Activated naive CD4-positive, alpha-beta T cell treated with Interleukin-2 at 50 U/mL for 16 hours (primary cell): ENCODE results near the gene ATRX.
A peak's percentile ranks its signal among the peaks of the same experiment; 100 is the strongest.
"Not testable (repeated sequence)": the region's sequence is repeated elsewhere in the genome, so short reads cannot be mapped to it uniquely, and the experiment has no call there.

Experiments
- DNase-seq: peaks from one replicate; pipeline ENCODE4 v3.0.0-alpha.2; 2020

ATRX gene, protein sequence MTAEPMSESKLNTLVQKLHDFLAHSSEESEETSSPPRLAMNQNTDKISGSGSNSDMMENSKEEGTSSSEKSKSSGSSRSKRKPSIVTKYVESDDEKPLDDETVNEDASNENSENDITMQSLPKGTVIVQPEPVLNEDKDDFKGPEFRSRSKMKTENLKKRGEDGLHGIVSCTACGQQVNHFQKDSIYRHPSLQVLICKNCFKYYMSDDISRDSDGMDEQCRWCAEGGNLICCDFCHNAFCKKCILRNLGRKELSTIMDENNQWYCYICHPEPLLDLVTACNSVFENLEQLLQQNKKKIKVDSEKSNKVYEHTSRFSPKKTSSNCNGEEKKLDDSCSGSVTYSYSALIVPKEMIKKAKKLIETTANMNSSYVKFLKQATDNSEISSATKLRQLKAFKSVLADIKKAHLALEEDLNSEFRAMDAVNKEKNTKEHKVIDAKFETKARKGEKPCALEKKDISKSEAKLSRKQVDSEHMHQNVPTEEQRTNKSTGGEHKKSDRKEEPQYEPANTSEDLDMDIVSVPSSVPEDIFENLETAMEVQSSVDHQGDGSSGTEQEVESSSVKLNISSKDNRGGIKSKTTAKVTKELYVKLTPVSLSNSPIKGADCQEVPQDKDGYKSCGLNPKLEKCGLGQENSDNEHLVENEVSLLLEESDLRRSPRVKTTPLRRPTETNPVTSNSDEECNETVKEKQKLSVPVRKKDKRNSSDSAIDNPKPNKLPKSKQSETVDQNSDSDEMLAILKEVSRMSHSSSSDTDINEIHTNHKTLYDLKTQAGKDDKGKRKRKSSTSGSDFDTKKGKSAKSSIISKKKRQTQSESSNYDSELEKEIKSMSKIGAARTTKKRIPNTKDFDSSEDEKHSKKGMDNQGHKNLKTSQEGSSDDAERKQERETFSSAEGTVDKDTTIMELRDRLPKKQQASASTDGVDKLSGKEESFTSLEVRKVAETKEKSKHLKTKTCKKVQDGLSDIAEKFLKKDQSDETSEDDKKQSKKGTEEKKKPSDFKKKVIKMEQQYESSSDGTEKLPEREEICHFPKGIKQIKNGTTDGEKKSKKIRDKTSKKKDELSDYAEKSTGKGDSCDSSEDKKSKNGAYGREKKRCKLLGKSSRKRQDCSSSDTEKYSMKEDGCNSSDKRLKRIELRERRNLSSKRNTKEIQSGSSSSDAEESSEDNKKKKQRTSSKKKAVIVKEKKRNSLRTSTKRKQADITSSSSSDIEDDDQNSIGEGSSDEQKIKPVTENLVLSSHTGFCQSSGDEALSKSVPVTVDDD (N-terminal part only)

DNA sequence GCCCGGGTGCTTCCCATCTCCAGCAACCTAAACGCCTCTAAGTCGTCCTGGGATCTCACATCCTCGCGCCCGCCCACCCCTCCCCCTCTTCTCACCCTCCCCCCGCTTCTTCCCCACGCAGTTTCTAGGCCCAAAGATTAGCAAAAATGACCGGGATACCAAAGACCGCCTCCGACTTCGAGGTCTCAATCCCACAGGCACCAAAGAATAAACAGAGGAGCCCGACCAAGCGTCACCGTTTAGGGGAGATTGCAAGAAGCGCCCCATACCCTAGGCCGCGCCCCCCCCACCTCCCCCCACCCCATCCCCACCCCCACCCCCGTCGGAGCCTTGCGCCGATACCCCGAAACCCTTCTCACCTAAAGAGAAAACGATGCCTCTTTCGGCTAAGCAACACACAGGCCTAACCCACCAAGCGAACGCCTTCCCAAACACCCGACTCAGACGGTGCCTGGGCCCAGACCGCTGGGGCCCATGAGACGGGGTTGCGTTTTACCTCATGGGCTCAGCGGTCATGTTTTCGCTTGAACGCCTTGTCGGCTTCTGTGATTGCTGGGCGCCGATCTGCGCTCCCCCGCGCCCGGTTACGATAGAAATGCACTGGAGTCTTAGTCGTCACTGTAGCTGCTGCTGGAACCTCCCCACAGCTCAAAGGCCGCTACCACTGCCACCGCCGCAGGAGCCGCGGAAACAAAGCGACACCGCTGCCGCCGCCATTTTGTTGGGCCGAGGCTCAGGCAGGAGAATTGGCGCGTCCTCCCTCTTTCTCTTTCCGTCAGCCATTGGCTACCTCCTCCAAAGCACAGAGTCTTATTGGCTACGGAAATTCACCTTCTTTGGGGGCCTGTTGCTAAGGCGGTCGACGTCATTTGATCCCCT, at the start of gene ATRX:
Gene ATRX (minus strand): TSS at position 731 of the 879 bp plus-strand sequence. CDS start 215 bp downstream, at position 516.
- peak; percentile 77 for DNase-seq

DNA sequence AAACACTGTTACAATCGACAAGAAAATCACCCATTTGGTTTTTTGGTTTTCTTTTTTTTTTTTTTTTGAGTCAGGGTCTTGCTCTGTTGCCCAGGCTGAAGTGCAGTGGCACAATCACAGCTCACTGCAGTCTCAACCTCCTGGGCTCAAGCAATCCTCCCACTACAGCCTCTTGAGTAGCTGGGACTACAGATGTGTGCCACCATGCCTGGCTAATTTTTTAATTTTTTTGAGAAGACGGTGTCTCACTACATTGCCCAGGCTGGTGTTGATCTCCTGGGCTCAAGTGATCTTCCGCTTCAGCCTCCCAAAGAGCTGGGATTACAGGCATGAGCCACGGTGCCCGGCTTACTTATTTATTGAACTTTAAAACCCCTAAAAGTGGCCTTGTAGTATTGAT, 45.5 kb upstream of the ATRX start:
- DNase-seq: not testable (repeated sequence)

DNA sequence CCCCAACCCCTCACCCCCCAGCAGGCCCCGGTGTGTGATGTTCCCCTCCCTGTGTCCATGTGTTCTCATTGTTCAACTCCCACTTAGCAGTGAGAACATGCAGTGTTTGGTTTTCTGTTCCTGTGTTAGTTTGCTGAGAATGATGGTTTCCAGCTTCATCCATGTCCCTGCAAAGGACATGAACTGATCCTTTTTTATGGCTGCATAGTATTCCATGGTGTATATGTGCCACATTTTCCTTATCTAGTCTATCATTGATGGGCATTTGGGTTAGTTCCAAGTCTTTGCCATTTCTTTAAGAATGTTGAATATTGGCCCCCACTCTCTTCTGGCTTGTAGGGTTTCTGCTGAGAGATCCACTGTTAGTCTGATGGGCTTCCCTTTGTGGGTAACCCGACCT, 36.0 kb upstream of the ATRX start:
- not testable (repeated sequence) for DNase-seq

DNA sequence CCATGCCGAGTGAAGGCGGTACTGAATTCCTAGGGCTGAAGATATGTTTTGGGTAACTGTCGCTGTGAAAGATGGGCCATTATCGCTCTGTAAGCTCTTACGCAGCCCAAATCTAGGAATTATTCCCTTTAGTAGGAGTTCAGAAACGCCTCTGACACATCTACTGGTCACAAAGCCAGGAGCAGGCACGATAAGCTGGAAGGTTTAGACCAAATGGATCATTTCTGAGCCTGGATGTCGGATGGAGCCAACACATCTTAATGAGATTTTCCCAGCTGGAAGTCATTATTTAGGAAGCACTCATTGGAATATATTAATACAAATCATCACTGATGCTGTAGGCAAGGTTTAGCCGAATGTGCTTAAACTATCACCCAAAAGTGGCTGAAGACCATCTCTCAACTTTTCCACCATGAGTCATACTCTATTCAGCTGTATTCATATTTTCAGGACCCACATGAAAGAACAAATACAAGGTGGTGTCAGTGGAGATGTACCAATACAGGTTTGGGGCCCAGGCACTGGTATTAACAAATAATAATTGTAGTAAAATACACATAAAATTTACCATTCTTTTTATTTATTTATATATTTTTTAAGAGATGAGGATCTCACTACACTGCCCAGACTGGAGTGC, 34.2 kb upstream of the ATRX start:
- DNase-seq: no peak

DNA sequence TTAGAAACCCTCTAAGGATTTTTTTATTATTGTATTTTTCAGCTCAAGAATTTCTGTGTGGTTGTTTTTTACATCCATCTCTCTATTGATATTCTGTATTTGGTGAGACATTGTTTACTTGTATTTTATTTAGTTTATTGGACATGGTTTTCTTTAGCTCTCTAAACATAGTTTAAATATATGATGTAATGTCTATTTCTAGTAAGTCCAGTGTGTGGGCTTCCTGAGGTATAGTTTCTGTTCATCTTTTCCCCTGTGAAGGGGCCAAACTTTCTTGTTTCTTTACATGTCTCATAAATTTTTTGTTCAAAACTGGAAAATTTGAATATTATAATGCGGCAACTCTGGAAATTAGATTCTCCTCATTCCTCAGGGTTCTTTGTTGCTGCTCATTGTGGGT, 28.2 kb upstream of the ATRX start:
- no peak for DNase-seq

DNA sequence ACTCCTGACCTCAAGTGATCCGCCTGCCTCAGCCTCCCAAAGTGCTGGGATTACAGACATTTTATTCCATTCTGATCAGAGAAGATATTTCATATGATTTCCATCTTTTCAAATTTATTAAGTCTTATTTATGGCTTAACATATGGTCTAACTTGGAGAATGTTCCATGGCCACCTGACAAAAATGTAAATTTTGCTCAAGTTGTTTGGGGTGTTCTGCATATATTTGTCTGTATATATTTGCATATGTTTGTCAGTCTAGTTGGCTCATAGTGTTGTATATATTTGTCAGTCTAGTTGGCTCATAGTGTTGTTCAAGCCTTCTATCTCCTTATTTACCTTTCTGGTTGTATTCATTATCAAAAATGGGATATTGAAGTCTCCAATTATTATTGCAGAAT, 16.2 kb upstream of the ATRX start:
- DNase-seq: no peak

DNA sequence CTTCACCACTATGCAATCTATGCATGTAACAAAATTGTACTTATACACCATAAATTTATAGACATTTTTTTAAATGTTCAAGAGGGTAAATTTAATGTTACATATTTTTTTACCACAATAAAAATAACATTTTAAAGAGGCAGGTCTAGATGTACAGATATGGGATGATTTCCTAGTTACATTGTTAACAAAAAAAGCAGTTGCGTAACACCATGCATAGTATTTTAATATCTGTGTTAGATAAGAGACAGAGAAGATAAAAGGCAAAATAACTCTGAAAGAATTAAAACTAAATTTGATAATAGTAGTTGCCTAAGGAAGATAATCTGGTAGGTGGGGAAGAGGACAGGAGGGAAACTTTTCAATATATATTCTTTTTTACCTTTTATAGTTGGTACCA, 9.1 kb upstream of the ATRX start:
- no peak for DNase-seq

DNA sequence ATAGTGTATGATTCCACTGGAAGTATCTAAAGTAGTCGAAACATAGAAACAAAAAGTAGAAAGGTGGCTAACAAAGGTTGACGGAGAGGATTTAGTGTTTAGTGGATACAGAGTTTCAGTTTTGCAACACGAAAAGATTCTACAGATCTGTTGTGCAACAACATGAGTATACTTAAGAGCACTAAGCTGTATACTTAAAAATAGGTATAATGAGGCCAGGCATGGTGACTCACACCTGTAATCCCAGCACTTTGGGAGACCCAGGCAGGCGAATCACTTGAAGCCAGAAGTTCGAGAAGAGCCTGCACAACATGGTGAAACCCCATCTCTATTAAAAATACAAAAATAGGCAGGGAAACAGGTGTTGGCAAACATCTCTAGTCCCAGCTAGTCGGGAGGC, 7.9 kb upstream of the ATRX start:
- DNase-seq: no peak

DNA sequence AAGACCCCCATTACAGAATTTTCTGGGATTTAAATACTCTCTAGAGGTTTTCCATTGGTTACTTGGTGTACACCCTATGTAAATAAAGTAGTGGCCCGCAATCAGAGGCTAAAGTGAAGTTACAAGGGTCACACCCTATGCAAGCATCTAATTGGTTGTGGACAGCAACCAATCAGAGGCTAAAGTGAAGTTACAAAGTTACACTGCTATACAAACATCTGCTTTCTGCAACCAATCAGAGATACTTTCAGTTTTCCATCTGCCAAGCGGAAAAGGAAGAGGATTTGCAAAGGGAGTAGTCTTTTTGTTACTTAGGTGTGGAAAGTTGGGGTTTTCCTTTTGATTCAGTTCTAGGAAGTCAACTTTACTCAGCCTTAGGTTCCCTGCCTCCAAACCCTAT, 2.0 kb upstream of the ATRX start:
- DNase-seq: no peak

DNA sequence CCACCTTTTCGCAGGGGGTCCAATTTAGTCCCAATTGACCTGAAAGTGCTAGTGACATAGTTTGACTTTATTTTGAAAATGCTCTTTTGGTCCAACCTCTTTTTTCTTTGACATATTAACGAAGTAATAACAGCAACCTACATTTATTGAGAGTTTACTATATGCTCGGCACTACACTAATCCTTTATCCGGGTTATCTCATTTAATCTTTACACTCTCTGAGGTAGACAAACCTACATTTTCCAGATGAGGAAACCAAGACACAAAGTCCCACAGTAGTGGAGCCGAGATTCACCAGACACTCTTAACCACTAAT, 307 bp upstream of the ATRX start:
- no peak for DNase-seq

DNA sequence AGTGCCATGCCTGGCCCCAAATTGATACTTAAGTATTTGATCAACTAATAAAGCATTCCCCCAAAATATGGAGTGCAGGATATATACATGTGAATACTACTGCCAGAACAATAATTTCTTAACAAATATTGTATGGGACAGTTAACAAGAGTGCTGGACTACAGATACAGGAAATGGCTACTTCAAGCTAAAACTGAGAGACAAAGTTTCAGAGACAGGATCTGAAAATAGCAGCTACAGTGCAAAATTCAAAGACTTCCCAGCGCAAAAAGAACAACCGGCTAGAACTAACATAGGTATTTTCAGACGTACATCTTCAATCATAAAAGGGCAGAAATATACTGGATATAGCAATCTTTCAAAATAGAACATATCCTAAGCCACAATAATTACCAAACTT, 6.3 kb downstream of the ATRX start:
- DNase-seq: no peak

DNA sequence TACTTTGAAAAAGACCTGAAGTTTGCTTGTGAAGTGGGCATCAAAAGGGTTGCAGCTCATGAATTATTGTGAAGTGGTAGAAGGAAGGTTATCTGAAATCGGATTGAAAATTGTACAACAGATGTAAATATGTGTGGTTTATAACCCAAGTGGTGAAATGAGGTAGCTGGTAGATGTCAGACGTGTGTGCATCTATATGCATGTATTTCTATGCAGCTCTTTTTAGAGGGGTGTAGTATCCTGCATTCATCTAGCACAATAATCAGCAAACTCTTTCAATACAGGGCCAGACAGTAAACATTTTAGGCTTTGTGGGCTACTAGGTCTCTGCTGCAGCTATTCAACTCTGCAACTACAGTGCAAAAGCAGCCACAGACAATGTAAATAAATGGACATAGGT, 9.4 kb downstream of the ATRX start:
- DNase-seq: no peak

DNA sequence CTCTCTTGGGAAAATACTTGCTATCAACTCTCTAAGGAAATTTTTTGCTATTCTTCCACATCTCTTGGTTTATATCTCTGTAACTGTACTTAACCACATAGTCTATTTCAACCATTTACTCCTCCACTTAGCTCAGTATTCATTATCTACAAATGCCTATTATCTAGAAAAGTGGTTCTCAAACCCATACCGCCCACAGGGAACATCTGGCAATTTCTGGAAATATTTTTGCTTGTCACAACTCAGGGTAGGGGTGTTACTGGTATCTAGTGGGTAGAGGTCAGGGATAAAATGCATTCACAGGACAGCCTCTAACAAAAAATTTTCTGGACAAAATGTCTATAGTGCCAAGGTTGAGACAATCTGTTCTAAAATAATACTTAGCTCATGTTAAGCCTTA, 14.4 kb downstream of the ATRX start:
- no peak for DNase-seq

DNA sequence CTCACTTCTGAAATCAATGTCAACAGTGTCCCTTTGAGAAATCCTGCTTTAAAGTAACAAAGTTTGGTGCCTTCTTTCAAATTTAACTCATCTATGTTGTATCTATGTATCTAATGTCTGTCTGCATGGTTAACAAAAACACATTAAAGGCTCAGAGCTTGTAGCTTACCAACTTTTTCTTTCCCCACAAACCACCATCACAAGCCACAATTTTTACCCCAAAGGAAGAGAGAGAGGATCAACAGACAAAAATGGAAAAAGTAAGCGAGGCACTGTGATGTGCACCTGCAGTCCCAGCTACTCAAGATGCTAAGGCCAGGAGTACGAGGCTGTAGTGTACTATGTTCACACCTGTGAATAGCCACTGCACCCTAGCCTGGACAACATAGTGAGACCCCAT, 17.2 kb downstream of the ATRX start:
- no peak for DNase-seq

DNA sequence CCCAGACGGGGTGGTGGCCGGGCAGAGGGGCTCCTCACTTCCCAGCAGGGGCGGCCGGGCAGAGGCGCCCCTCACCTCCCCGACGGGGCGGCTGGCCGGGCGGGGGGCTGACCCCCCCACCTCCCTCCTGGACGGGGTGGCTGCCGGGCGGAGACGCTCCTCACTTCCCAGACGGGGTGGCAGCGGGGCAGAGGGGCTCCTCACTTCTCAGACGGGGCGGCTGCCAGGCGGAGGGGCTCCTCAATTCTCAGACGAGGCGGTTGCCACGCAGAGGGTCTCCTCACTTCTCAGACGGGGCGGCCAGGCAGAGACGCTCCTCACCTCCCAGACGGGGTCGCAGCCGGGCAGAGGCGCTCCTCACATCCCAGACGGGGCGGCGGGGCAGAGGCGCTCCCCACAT, 19.8 kb downstream of the ATRX start:
- DNase-seq: not testable (repeated sequence)

DNA sequence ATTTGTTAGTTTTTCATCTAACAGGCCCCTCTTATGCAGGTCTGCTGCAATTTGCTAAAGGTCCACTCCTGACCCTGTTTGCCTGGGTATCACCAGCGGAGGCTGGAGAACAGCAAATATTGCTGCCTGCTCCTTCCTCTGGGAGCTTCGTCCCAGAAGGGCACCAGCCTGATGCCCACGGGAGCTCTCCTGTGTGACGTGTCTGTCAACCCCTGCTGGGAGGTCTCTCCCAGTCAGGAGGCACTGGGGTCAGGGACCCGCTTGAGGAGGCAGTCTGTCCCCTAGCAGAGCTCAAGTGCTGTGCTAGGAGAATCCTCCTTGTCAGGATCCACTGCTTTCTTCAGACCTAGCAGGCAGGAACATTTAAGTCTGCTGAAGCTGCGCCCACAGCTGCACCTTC, 30.5 kb downstream of the ATRX start:
- DNase-seq: no peak

DNA sequence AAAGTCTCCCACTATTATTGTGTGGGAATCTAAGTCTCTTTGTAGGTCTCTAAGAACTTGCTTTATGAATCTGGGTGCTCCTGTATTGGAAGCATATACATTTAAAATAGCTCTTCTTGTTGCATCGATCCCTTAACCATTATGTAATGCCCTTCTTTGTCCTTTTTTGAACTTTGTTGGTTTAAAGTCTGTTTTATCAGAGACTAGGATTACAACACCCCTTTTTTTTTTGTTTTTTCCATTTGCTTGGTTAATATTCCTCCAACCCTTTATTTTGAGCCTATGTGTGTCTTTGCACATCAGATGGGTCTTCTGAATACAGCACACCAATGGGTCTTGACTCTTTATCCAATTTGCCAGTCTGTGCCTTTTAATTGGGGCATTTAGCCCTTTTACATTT, 32.1 kb downstream of the ATRX start:
- DNase-seq: not testable (repeated sequence)

DNA sequence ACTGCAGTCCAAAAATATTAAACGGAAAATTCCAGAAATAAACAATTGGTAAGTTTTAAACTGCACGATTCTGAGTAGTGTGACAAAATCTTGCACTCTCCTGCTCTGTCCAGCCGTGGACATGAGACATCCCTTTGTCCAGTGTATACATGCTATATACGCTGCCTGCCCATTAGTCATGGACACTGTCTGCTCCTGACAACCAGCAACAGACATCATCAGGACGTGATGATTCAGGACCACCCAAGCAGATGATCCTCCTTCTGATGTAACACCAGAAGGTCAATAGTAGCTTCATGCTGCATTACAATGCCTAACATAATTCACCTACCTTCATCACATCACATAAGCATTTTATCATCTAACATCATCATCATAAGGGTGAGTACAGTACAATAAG, 36.3 kb downstream of the ATRX start:
- no peak for DNase-seq

DNA sequence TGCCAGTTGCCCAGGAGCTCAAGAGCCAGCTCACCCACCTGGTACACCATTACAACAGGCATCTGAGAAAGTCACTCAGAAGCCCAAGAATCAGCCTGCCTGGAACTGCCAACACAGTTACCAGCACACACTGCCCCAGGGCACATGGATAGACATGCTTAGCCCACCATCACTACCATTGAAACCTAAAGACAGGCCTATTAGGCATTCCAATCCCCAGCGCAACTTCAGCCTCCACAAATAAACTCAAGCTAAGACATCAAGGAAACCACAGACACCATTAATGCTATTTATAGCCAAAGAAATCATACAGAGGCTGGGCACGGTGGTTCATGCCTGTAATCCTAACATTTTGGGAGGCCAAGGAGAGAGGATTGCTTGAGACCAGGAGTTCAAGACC, 42.3 kb downstream of the ATRX start:
- DNase-seq: no peak

DNA sequence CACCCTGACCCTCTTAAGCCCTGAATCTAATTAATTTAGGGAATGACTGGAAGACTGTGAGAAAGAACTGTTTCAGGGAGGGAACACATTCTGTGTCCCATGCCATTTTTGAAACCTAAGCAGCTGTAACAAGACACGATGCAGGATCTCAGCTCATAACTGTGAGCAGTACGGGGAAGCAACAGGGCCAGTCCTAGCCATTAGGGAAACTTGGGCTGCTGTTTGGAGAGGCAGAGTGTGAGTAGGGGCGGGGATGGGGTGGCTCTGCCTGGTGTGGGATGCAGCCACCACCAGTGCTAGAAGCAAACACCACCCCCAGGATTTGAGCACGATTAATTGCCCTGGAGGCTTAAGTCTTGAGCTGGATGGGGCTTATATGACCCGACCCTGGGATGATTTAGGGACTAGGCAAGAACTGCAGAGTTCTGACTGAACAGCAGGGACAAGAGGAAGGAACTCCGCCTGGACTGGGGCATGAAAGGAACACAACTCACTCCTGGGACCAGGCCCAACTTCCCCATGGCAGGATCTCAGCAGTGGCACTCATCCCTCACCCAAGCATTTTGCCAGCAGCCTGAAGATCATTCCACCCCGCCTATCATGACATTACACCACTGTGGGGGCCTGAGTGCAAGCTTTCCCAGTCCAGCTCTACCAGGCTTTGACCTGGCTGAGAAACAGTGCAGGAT, 43.1 kb downstream of the ATRX start:
- no peak for DNase-seq

DNA sequence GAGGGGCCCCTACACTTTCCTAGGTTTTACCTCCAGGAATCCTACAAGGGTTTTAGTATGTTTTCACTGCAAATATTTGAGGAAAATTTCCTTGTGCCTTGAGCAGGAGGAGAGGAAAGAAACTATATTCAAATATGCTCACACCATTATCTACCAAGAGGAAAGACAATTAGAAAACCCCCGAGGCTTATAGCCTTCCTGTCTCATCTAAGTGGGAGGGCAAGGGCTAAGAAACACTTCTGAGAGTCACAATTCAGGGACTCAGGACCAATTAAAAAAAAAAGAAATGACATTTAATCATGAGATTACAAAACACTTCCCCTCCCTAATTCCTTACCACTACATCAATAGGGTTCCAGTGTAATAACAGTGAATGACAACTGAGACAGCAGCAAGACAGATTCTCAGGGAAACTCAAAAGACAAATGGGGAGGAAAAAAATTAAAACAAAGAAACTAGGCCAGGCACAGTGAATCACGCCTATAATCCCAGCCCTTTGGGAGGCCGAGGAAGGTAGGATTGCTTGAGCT, 45.6 kb downstream of the ATRX start:
- DNase-seq: no peak
